Left renal pelvis (tissue), 4 donors: ENCODE measurements around the gene AGK. TPM values are rescaled to one million over a fixed set of nuclear protein-coding genes. Genes with fewer than 3 reads are reported as not detected.
"Not testable (repeated sequence)": the region's sequence is repeated elsewhere in the genome, so short reads cannot be mapped to it uniquely, and the experiment has no call there.

Source experiments
- DNase-seq, 4 donors: peaks; one replicate each; pipeline ENCODE4 v3.0.0-alpha.2; 2013; ENCODE audit warnings: low read depth in 4 of 4, low spot score in 3 of 4
- polyA plus RNA-seq, 4 donors: library from polyadenylated mRNA; unstranded; fragments of 120-200 nt; gene quantifications; one replicate each; pipeline ENCODE4 v1.2.1, GENCODE V29; 2013; ENCODE audit not compliant: insufficient read length in 4 of 4

The AGK gene
- polyA plus RNA-seq, 4 donors, result 30.9 to 42.0 (median 36.6) TPM

DNA sequence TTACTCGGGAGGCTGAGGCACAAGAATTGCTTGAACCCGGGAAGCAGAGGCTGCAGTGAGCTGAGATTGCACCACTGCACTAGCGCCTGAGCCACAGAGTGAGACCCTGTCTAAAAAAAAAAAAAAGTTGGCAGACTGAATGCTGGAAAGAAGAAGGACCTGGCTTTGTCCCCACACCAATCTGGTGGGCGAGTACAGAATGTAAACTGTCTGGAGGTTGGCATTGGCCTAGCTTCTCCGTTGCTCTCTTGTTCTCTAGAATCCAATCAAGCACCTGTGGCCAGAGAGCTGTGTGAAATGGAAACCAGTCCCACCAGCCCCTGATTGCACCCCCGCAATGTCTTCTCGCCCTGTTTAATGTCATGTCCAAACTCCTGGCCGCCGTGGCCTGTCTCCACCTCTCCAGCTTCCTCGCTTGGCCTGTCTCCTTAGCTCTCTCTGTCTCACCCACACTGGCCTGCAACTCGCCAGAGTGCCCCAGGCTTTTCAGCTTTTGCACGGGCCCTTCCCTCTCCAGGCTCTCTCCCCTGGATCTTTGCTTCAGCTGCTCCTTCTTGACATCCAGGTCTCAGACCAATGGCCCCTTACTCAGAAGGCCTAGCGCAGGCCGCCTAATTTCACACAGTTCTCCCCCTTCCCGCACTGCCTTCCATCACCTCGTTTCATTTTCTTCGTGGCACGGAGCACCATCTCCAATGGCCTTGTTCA lies 670 bp upstream of the AGK start:
- peak in 1 of 4 donors; percentile 3 for DNase-seq

DNA sequence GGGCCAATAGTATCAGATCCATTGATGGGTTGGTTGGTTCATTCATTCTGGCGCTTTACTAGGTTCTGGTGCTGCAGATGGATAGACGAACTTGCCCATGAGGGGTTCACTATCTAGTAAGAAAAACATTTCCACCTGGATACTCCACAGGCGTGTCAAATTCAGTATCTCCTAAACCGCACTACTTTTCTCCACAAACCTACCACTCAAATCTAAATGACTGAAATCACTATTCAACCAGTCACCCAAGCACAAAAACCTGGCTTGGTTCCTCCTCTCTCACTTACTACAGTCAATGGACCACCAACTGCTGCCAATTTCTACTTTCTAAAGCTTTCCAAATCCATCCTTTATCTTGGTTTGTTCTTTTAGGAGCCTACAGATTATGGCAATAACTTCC lies 572 bp downstream of the AGK start:
- no peak for DNase-seq

DNA sequence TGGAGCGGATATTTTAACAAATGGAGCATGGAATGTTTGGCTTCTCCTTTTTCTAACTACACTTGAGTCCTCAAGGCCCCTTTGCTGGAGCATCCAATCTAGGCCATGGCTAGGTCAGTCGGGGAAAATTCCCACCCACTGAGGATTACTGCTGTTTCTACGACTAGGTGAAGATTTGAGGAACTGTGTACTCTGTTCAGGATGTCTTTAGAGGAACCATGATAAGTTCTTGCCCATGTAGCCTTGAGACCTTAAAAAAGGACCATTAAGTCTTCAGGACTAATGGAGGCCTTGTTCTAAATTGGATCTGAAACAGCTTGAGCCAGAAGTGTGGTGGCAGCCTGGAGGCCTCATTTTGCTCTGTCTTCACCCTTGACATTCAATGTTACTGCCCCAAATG lies 6.2 kb downstream of the AGK start:
- no peak for DNase-seq

DNA sequence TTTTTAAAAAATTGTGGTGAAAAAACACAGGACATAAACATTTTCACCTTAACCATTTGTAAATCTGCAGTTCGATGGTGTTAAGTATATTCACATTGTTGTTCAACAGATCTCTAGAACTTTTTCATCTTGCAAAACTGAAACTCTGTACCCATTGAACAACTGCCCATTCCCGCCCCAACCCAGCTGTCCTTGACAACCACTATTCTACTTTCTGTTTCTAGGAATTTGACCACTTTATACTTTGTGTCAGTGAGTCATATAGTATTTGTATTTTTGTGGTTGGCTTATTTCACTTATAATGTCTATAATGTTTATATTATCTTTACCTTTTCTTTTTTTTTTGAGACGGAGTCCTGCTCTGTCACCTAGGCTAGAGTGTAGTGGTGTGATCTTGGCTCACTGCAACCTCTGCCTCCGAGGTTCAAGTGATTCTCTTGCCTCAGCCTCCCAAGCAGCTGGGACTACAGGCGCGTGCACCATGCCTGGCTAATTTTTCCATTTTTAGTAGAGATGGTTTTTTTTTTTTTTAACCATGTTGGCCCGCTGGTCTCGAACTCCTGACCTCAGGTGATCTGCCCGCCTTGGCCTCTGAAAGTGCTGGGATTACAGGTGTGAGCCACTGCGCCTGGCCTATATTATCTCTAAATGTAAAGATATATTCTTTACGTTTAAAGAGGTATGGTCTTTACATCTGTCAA lies 6.8 kb downstream of the AGK start:
- not testable (repeated sequence) for DNase-seq

DNA sequence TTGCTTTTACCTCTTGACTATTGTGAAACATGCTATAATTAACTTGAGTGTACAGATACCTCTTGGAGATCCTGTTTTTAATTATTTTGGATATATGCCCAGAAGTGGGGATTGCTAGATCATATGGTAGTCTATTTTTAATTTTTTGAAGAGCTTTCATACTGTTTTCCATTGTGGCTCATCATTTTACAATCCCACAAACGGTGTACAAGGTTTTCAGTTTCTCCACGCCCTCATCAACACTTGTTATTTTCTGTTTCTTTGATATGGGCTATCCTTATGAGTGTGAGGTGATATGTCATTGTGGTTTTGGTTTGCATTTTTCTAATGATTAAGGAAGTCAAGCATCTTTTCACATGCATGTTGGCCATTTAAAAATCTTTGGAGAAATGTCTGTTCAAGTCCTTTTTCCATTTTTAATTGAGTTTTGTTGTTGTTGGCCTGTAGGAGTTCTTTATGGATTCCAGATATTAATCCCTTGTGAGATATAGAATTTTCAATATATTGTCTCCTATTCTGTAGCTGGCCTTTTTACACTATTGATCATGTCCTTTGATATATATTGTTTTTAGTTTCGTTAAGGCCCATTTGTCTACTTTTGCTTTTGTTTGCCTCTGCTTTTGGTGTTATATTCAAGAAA lies 7.5 kb downstream of the AGK start:
- no peak for DNase-seq

DNA sequence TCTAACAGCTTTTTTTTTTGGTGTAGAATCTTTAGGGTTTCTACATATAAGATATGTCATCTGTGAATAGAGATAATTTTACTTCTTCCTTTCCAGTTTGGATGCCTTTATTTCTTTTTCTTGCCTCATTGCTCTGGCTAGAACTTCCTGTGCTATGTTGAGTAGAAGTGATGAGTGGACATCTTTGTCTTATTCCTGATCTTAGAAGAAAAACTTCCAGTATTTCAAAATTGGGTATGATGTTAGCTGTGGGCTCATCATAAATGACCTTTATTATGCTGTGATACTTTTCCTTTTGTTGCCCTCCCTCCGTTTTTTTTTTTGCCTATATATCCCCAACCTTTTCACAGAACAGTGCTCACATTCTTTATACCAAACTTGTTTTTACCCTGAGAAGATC lies 8.8 kb downstream of the AGK start:
- no peak for DNase-seq

DNA sequence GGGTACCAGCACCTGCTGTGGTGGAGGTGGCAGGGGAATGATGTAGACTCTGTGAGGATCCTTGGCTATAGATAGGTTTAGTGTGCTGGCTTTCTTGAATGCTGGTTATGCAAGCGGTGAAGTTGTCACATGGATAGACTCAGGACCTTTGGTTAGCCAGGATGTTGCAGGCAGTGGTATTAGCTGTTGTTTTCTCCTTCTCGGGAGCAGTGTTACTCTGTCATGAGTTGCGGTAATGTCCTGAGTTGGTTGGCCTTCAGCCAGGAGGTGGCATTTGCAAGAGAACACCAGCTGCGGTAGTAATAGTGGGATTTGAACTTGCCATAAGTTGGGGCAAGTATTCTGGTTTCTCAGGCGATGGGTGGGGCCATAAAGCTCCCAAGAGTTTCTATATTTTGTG lies 10.8 kb downstream of the AGK start:
- no peak for DNase-seq

DNA sequence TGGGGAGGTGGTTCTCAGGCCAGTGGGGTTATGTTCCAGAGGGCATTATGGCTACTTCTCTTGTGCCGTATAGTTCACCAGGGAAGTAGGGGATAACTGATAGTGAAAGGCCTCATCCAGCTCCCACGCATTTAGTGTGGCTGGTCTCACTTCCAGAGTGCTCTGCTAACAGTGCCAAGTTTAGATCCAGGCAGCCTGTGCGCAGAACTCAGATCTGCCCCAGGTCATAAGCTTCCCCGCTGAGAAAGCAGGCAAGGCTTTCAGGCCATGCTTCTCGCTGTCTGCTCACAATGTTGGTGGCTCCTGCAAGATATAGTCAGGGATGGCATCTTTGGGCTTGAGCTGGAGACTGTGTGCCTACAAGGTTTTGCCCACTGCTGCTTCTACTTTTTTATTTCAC lies 11.3 kb downstream of the AGK start:
- no peak for DNase-seq

DNA sequence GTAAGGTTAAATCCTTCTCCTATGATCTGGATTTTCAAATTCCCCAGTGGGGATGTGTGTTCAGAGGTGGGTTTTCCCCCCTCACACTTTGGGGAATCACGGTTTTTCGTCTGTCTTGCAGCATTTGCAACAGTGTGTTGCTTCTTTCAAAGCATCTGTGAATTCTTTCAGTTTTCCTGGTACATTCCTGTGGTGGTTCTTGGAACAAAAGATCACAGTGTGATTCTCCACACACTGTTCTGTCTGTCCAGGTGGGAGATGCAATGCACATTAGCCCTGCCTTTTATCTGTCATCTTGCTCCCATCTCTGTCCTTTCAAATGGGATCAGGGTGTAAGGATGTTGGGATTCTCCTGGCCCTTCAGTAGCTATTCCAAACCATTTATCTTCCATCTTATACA lies 11.8 kb downstream of the AGK start:
- no peak for DNase-seq

DNA sequence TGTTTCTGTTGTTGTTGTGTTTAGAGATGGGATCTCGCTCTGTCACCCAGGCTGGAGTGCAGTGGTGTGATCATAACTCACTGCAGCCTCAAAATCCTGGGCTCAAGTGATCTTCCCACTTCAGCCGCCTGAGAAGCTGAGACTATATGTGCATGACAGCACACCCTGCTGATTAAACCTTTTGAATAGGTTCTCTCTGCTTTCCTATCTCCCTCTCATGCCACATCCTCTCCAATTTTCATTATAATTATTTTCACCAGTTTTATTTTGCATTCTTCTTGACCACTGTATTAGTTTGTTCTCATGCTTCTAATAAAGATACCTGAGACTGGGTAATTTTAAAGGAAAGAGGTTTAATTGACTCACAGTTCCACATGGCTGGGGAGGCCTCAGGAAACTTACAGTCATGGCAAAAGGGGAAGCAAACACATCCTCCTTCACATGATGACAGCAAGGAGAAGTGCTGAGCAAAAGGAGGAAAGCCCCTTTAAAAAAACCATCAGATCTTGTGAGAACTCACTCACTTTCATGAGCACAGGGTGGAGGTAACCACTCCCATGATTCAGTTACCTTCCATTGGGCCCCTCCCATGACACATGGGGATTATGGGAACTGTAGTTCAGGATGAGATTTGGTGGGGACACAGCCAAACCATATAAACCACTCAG lies 12.9 kb downstream of the AGK start:
- DNase-seq, result no peak

DNA sequence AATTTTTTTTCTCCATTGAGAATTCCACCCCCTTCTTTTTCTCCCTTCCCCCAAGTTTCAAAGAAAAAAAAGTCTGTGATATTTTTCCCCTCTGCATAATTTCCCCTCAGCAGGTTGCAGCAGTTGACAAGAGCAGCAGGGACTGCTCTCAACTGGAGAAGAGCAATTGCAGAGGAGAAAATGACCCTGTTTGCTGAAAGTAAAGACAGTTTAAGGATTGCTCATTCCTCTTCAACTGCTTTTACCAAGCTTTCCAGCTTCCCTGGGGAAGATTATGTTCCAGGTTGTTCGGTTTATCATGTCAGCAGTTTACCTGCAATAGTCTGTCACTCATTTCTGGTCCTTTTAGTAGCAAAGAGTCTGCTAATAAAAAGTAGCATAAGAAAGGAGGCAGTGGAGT lies 16.2 kb downstream of the AGK start:
- no peak for DNase-seq

DNA sequence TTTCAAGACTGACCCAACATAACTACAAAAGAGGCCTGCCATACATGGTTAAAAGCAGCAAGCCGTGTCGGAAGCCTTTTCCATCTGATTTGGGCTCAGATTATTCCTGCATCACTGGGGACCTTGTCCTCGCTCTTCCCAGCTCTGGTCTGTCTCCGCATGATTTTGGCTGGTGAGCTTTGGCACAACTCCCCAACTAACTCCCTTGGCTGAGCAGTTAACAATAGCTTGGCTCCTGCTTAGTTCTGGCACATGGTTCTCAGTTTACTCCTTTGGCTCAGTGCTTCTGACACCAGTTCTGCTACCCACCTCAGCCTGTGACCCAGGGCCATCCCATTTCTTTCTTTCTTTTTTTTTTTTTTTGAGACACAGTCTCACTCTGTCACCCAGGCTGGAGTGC lies 17.0 kb downstream of the AGK start:
- no peak for DNase-seq

DNA sequence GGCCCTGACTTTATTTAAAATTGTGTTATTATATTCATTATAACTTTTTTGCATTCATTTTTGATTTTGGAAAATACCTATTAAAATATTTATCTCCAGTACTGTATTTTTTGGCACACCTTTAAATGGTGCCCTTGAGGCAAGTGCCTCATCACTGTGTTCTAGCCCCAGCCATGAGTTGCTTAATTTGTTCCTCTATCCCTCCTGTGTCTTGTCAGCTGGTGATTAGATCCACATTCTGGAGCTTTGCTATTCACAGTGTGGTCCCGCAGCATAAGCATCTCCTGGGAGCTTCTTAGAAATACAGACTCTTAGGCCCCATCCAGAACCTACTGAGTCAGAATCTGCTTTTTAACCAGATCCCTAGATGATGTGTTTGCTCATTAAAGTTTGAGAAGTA lies 19.8 kb downstream of the AGK start:
- no peak for DNase-seq

DNA sequence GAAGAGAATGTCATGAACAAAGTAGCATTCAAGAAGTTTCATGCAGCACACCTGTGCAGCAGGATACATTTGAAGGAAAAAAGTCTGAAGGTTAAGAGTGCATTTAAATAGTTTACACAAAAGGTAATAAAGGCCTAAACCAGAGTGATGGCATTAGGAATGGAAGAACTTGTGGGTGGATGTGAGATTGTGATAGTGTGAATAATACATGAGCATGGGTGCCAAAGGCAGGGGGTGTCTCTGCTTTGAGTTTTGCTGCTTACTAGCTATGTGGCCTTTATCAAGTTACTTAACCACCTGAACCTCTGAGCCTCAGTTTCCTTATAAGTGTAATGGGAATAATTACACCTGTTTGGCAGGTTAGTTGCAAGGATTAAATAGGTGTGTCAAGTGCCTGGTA lies 21.0 kb downstream of the AGK start:
- no peak for DNase-seq

DNA sequence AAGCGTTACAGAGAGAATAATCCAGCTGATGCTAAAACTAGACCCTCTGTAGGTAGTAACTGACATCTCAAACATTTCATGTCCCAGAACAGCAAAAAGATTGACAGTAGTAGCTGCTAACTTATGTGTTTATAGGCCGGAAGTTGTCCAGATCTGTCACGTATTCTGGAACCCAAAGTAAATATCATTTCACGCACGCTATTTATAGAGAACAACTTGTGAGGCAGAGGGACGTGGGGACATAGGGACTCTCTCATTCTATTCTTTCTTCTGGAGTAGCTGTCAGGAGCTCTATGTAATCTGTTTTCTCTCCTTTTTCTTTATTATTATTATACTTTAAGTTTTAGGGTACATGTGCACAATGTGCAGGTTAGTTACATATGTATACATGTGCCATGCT lies 22.3 kb downstream of the AGK start:
- DNase-seq, result no peak

DNA sequence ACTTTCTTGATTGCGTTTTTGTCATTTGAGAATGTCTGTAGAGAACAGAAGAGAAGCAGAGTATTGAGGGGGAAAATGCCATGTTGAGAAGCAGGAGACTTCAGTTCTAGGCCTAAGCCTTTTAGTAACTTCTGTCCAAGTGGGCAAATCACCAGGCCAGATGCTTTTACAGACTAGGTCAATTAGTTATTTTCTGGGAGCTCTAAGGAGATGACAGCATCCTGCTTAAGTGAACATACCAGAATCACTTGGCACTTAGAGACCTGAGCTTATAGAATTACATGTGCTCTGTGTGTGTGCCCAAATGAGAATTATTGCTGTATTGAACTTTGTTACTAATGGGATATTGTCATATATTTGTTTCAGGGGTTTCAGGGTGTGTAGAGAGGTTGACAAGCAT lies 24.0 kb downstream of the AGK start:
- DNase-seq, result no peak

DNA sequence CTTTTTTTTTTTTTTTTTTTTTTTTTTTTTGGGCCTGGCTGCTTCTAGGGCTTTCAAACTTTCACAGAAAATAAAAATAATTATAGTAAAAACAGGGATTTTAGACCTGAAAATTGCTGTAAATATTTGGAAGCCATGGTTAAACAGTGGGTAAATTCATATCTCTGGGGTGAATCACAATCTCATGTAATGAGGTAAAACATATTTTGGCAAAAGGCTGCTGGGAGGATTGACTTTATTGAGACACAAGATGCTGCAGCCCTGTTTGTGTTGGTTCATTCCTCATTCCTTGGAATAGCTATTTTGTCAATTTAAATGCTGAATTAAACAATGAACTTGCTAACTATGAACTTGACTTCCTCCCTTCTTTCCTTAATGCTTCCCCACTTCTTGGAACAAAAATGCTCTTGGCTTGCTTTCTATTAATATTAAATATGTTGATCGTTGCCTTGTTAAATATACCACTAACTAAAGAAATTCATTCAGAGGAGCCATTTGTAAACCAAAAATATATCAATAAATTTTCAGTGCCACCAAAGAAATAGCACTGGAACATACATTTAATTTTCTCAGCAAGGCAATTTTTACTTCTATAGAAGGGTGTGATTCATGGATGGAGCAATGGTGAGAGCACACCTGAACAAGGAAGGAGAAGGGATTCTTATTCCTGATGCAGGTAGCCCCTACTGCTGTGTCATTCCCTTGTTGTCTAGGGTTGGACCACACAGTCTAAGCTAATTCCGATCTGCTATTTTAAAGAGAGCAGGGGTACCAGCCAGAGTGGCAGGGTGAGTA lies 24.6 kb downstream of the AGK start:
- no peak for DNase-seq

DNA sequence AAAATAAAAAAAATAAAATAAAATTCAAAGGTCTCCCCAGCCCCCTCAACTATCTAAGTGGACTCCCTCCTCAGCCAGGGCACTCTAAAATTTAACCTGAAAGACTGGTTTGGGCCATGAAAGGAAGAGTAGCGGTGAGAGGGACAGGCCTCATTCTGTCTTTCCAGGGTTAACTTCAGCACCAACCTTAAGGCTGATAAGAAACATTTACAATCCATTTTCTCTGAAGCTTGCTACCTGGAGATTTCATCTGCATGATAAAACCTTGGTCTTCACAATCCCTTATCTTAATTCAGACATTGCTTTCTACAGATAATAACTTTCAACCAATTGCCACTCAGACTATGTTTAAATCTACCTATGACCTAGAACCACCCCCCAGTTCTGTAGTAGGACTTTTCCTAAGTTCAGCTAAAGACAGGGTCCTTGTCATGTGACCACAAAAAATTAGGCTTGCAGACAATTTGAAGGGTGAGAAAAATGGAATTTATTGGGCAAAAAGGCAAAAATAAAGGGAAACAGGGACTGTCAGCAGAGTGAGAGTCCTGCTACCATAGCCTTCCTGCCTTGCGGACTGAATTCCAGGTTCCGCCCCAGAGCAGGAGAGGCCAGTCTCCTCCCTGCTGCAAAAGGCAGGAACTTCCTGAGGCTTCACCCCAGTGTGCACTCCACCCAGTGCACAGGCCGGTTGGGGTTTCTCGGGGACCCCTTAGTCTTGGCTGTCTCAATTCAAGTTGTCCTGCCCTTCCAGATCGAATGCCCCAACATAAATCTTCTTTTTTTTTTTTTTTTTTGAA lies 26.0 kb downstream of the AGK start:
- DNase-seq, result no peak

DNA sequence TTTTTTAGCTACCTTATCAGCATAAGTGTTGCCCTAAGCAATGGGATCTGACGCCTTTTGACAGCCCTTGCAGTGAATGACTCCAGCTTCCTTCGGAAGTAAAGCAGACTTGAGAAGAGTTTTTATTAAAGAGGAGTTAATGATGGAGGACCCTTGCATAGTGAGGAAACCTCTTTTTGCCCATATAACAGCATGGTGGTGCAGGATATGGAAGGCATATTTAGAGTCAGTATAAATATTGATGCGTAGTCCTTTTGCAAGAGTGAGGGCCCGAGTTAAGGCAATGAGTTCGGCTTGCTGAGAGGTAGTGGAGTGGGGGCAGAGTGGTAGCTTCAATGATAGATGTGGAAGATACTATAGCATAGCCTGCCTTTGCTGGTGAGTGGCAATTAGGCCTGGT lies 28.7 kb downstream of the AGK start:
- not testable (repeated sequence) for DNase-seq

DNA sequence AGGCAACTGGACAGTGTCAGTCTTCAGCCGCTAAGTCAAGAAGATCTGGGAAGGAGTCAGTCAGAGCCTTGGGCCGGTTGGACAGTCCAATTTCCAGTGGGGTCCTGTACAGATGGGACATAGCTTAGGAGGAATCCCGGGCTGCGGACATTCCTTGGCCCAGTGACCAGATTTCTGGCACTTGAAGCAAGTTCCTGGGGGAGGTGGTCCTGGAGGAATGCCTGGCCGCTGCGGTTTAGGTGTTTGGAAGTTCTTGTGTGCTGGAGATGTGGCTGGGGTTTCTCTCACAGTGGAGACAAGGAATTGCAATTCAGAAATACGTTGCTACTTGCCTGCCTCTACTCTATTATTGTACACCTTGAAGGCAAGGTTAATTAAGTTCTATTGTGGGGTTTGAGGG lies 30.9 kb downstream of the AGK start:
- not testable (repeated sequence) for DNase-seq
